AG09319 (cell line): ENCODE data around the gene PNMT.

ENCODE experiments used
- DNase-seq: peaks from one replicate; pipeline ENCODE4 v3.0.0-alpha.2; 2010; ENCODE audit warnings: low read depth; ENCODE audit errors: extremely low read depth
- CTCF ChIP-seq: IDR thresholded peaks from 2 replicates; pipeline ENCODE4 v1.5.1; 2011; ENCODE audit warnings: low read depth, mild to moderate bottlenecking, inconsistent platforms, low read length, moderate library complexity

PNMT gene

GRCh38 chr17:39714234-39714633 is 46.0 kb downstream of the PNMT start:
- no peak for TF ChIP-seq CTCF
- no peak for DNase-seq

- DNase-seq, result no peak
- no peak for TF ChIP-seq CTCF
Observed at GRCh38 chr17:39715375-39716072, 47.3 kb downstream of the PNMT start.

DNA sequence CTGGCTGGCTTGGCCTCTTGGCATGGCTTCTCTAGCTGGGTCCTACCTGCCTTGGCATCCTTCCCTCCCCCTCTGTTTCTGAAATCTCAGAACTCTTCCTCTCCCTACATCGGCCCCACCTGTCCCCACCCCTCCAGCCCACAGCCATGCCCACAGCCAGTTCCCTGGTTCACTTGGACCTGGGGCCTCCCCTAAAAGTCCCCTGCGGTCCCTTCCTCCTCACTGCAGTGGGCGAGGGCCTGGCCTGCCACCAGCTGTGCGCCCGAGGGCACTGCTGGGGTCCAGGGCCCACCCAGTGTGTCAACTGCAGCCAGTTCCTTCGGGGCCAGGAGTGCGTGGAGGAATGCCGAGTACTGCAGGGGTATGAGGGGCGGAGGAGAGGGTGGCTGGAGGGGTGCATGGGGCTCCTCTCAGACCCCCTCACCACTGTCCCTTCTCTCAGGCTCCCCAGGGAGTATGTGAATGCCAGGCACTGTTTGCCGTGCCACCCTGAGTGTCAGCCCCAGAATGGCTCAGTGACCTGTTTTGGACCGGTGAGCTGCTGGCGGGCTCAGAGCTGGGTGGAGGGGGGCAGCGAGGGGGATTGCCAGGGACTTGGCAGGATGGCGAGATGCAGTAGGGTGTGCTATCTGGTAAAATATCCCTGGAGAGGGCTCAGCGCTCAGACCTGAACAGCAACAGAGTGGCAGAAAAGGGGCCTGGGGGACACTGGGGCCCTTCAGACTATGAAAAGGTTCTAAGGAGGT is 48.0 kb downstream of the PNMT start:
- no peak for TF ChIP-seq CTCF
- DNase-seq, result no peak

- no peak for TF ChIP-seq CTCF
- DNase-seq, result no peak
Observed at GRCh38 chr17:39716879-39717536, 48.8 kb downstream of the PNMT start.

- no peak for TF ChIP-seq CTCF
- no peak for DNase-seq
Observed at GRCh38 chr17:39717660-39718059, 49.4 kb downstream of the PNMT start.

DNA sequence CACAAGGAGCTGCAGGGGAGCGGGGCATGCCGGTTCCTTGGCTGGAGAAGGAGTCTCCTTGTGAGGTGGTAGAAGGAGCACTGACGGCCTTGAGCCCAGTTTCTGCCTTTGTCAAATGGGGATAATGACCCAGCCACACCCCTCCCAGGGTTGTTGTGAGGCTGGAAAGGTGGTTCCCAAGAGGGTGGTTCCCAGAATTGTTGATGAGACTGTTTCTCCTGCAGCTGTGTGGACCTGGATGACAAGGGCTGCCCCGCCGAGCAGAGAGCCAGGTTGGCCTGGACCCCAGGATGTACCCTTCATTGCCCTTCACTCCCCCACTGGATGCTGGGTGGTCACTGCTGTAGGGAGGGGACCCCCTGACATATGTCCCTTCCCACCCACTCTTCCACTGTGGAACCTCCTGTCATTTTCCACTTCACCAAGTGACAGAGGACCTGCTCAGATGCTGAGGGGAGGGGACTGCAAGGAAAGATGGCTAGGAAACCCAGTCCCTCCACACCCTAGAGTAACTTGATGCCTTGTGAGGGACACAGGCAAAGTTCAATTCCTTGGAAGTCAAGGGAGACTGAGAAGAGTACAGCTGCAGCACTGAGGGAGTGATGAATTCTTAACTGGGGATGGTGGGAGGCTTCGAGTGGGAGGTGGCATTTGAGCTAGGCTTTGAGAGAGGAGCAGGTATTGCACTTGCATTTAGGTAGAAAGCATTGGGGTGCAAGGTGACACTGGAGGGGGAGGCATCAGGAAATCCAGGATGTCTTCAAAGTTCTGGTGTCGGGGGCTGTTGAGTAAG is 51.5 kb downstream of the PNMT start:
- TF ChIP-seq CTCF, result no peak
- no peak for DNase-seq
